OCI-LY1 (cell line): ENCODE data around the gene YEATS4.

ENCODE experiments used
- H2AFZ ChIP-seq: fragments of 200-600 bp; sonication (generic), shearing (Covaris generic); 2 replicates; pipeline ENCODE4 v1.6.0; 2014; ENCODE audit warnings: antibody characterized with exemption, mild to moderate bottlenecking, low read length
- H3F3A ChIP-seq: fragments of 200-600 bp; sonication (generic), shearing (Covaris generic); 2 replicates; pipeline ENCODE4 v1.6.0; 2014; ENCODE audit warnings: mild to moderate bottlenecking, antibody characterized with exemption, low read length, moderate library complexity; ENCODE audit not compliant: insufficient read depth
- H3K27ac ChIP-seq: fragments of 200-600 bp; sonication (generic); 2 replicates; pipeline ENCODE4 v1.5.1; 2014; ENCODE audit warnings: low read length, mixed run types, mild to moderate bottlenecking, low read depth; ENCODE audit not compliant: poor library complexity, severe bottlenecking
- H3K27me3 ChIP-seq: fragments of 200-600 bp; sonication (generic); 2 replicates; pipeline ENCODE4 v1.6.0; 2014; ENCODE audit warnings: antibody characterized with exemption, mild to moderate bottlenecking, low read length, moderate library complexity; ENCODE audit not compliant: insufficient read depth
- H3K36me3 ChIP-seq: fragments of 200-600 bp; sonication (generic); 2 replicates; pipeline ENCODE4 v1.6.1; 2014; ENCODE audit warnings: mild to moderate bottlenecking, antibody characterized with exemption, low read length, moderate library complexity, mixed read lengths; ENCODE audit not compliant: insufficient read depth
- H3K4me1 ChIP-seq: fragments of 200-600 bp; sonication (generic); 2 replicates; pipeline ENCODE4 v1.5.1; 2014; ENCODE audit warnings: mild to moderate bottlenecking, low read length, moderate library complexity; ENCODE audit not compliant: insufficient read depth, severe bottlenecking
- H3K4me2 ChIP-seq: fragments of 200-600 bp; sonication (generic), shearing (Covaris generic); 2 replicates; pipeline ENCODE4 v1.6.1; 2014; ENCODE audit warnings: low read length
- H3K4me3 ChIP-seq: fragments of 200-600 bp; sonication (generic); 2 replicates; pipeline ENCODE4 v1.5.1; 2014; ENCODE audit warnings: low read length, low read depth, mild to moderate bottlenecking, mixed read lengths; ENCODE audit not compliant: poor library complexity, severe bottlenecking
- H3K79me2 ChIP-seq: fragments of 200-600 bp; shearing (Covaris generic); 2 replicates; pipeline ENCODE4 v1.6.1; 2016; ENCODE audit warnings: mixed run types, low read length, mixed read lengths; ENCODE audit not compliant: insufficient read depth
- H3K9ac ChIP-seq: fragments of 200-600 bp; sonication (generic), shearing (Covaris generic); 2 replicates; pipeline ENCODE4 v1.6.1; 2014; ENCODE audit warnings: mild to moderate bottlenecking, low read length, mixed read lengths
- H3K9me2 ChIP-seq: fragments of 200-600 bp; sonication (generic), shearing (Covaris generic); 2 replicates; pipeline ENCODE4 v1.6.1; 2014; ENCODE audit warnings: low read depth, mild to moderate bottlenecking, low read length, mixed read lengths
- H3K9me3 ChIP-seq: fragments of 200-600 bp; shearing (Covaris generic); 2 replicates; pipeline ENCODE4 v1.6.1; 2014; ENCODE audit warnings: low read length, mixed read lengths
- H4K20me1 ChIP-seq: fragments of 200-600 bp; sonication (generic), shearing (Covaris generic); 2 replicates; pipeline ENCODE4 v1.6.0; 2016; ENCODE audit warnings: mild to moderate bottlenecking, low read length; ENCODE audit not compliant: insufficient read depth
- EZH2 ChIP-seq: fragments of 200-600 bp; sonication (generic), shearing (Covaris generic); IDR thresholded peaks from 2 replicates; pipeline ENCODE4 v1.8.0; 2017; ENCODE audit warnings: borderline replicate concordance, mixed run types, mild to moderate bottlenecking, antibody characterized with exemption, low read length, moderate library complexity, mixed read lengths
- TF ChIP-seq, protein P1 (sequence below): fragments of 200-600 bp; sonication (generic), shearing (Covaris generic); IDR thresholded peaks from 2 replicates; pipeline ENCODE4 v1.5.1; 2017; ENCODE audit warnings: mild to moderate bottlenecking, antibody characterized with exemption, low read length, moderate library complexity, mixed read lengths

Gene YEATS4

DNA sequence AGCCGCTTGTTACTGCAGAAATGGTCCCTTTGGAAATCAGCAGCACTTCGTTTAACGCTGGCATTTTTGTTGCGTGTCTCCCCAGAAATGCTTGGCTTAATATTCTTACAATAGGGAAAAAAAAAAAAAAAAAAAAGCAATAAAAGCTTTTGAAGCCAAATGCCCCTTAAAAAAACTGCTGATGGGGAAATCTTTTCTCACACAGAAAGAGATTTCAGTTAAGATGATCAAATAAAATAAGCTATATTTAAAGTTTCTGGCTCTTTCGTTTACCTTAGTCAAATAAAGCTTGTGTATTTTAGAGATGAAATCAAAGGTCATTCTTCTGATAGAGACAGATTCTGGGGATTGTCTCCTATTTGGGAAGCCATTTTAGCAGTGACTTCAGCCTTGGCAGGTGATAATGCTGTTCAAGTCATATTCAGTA, 58.2 kb downstream of the YEATS4 start:
- H3K36me3 ChIP-seq, result no peaks in the 10 kb centered on the region
- TF ChIP-seq, protein P1, sequence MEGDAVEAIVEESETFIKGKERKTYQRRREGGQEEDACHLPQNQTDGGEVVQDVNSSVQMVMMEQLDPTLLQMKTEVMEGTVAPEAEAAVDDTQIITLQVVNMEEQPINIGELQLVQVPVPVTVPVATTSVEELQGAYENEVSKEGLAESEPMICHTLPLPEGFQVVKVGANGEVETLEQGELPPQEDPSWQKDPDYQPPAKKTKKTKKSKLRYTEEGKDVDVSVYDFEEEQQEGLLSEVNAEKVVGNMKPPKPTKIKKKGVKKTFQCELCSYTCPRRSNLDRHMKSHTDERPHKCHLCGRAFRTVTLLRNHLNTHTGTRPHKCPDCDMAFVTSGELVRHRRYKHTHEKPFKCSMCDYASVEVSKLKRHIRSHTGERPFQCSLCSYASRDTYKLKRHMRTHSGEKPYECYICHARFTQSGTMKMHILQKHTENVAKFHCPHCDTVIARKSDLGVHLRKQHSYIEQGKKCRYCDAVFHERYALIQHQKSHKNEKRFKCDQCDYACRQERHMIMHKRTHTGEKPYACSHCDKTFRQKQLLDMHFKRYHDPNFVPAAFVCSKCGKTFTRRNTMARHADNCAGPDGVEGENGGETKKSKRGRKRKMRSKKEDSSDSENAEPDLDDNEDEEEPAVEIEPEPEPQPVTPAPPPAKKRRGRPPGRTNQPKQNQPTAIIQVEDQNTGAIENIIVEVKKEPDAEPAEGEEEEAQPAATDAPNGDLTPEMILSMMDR, result no peak
- TF ChIP-seq EZH2, result no peak

DNA sequence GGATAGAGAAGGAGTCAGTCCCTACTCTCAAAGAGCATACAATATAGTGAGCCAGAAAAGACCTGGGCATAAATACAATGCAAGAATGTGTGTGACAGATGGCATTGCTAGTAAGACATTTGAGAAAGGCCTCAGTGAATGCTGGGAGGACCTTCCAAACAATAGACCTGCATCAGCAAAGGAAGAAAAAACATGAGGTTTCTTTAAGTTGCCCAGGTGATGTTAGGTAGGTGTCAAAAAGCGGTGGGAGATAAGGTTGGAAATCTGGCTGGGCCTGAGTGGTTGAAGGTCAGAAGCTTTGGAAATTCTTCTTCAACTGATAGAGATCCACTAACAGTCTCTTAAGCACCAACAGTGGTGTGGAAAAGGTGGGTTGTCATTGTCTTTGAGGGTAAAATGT, 60.2 kb downstream of the YEATS4 start:
- Histone ChIP-seq H3K9me2 (no peaks in the 10 kb centered on the region), H3F3A (no peaks in the 10 kb centered on the region), H3K27ac (no peak overlapping the region), H3K36me3 (no peaks in the 10 kb centered on the region), H3K4me1 (no peaks in the 10 kb centered on the region), H3K79me2 (no peaks in the 10 kb centered on the region), H2AFZ (no peak overlapping the region), H3K4me3 (no peak overlapping the region), H3K4me2 (no peak overlapping the region), H4K20me1 (no peaks in the 10 kb centered on the region), H3K27me3 (no peaks in the 10 kb centered on the region), H3K9me3 (no peaks in the 10 kb centered on the region), H3K9ac (no peak overlapping the region)
- no peak for TF ChIP-seq EZH2
- TF ChIP-seq, protein P1, result no peak

More for the DNA sequence above, 58.2 kb downstream of the YEATS4 start:
- Histone ChIP-seq H3K9me3 (no peaks in the 10 kb centered on the region), H4K20me1 (no peaks in the 10 kb centered on the region), H3K9ac (no peak overlapping the region), H3K4me3 (no peak overlapping the region), H3K4me1 (no peaks in the 10 kb centered on the region), H3F3A (no peaks in the 10 kb centered on the region), H3K27me3 (no peaks in the 10 kb centered on the region), H2AFZ (no peak overlapping the region), H3K79me2 (no peaks in the 10 kb centered on the region), H3K27ac (no peak overlapping the region), H3K4me2 (no peak overlapping the region), H3K9me2 (no peaks in the 10 kb centered on the region)

DNA sequence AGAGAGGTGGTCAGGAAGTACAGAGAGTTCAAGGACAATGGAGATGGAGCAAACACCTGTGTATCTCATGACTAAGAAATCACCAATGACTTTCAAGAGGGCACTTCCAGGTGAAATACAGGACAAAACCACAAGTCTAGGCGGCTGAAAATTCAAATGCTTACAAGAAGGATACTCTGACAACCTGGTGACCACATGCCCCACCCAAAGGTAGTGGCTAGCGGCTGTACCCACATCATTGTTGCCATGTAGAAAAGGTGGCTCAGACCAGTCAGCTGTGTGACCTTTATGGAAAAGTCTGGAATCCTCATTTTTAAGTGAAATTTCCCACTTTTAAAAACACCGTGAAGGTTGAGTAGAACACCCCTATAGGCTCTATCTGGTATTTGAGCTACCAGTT, 62.0 kb downstream of the YEATS4 start:
- Histone ChIP-seq H3K9ac (no peak overlapping the region), H3K4me1 (no peaks in the 10 kb centered on the region)

More for the DNA sequence above, 62.0 kb downstream of the YEATS4 start:
- TF ChIP-seq, protein P1, result no peak
- TF ChIP-seq EZH2, result no peak
- no peaks in the 10 kb centered on the region for H3K36me3 ChIP-seq
- no peaks in the 10 kb centered on the region for H3K79me2 ChIP-seq
- H3K4me2 ChIP-seq, result no peak overlapping the region
- H3K9me2 ChIP-seq, result no peaks in the 10 kb centered on the region
- H3K27ac ChIP-seq, result no peak overlapping the region
- H4K20me1 ChIP-seq, result no peaks in the 10 kb centered on the region
- H3F3A ChIP-seq, result no peaks in the 10 kb centered on the region
- H2AFZ ChIP-seq, result no peak overlapping the region
- no peak overlapping the region for H3K4me3 ChIP-seq
- no peaks in the 10 kb centered on the region for H3K27me3 ChIP-seq
- no peaks in the 10 kb centered on the region for H3K9me3 ChIP-seq
